ENCODE results near the gene DEUP1.
"Not testable (repeated sequence)": the region's sequence is repeated elsewhere in the genome, so short reads cannot be mapped to it uniquely, and the experiment has no call there.

The DEUP1 gene

GRCh38 chr11:93458286-93458685 is 127.7 kb downstream of the DEUP1 start:
- H3K36me3 ChIP-seq (ENCODE audit: control insufficient read depth, insufficient read depth, low read length): no peaks in the 10 kb centered on the region
- H3K27ac ChIP-seq (ENCODE audit: low read depth, low read length): no peak overlapping the region
- H3K4me3 ChIP-seq (ENCODE audit: low read length): no peak overlapping the region
- H3K9ac ChIP-seq (ENCODE audit: low read length): no peak overlapping the region
- no peaks in the 10 kb centered on the region for H3K27me3 ChIP-seq (ENCODE audit: control insufficient read depth, insufficient read depth, low read length)
- H3K4me1 ChIP-seq (ENCODE audit: control insufficient read depth, insufficient read depth, low read length): no peaks in the 10 kb centered on the region

- not testable (repeated sequence) for H3K4me3 ChIP-seq (ENCODE audit: low read length); H3K27ac ChIP-seq (ENCODE audit: low read depth, low read length); H3K27me3 ChIP-seq (ENCODE audit: control insufficient read depth, insufficient read depth, low read length); H3K9ac ChIP-seq (ENCODE audit: low read length); H3K4me1 ChIP-seq (ENCODE audit: control insufficient read depth, insufficient read depth, low read length); H3K36me3 ChIP-seq (ENCODE audit: control insufficient read depth, insufficient read depth, low read length)
Measured at GRCh38 chr11:93463666-93464065, 133.1 kb downstream of the DEUP1 start.

- no peak overlapping the region for H3K27ac ChIP-seq (ENCODE audit: low read depth, low read length)
- H3K4me1 ChIP-seq (ENCODE audit: control insufficient read depth, insufficient read depth, low read length): no peaks in the 10 kb centered on the region
- H3K27me3 ChIP-seq (ENCODE audit: control insufficient read depth, insufficient read depth, low read length): no peaks in the 10 kb centered on the region
- H3K36me3 ChIP-seq (ENCODE audit: control insufficient read depth, insufficient read depth, low read length): no peaks in the 10 kb centered on the region
- no peak overlapping the region for H3K9ac ChIP-seq (ENCODE audit: low read length)
- H3K4me3 ChIP-seq (ENCODE audit: low read length): no peak overlapping the region
Measured at GRCh38 chr11:93464927-93465540, 134.5 kb downstream of the DEUP1 start.

- H3K4me3 ChIP-seq (ENCODE audit: low read length): no peak overlapping the region
- H3K36me3 ChIP-seq (ENCODE audit: control insufficient read depth, insufficient read depth, low read length): no peaks in the 10 kb centered on the region
- H3K27ac ChIP-seq (ENCODE audit: low read depth, low read length): no peak overlapping the region
- no peak overlapping the region for H3K9ac ChIP-seq (ENCODE audit: low read length)
- no peaks in the 10 kb centered on the region for H3K4me1 ChIP-seq (ENCODE audit: control insufficient read depth, insufficient read depth, low read length)
- H3K27me3 ChIP-seq (ENCODE audit: control insufficient read depth, insufficient read depth, low read length): no peaks in the 10 kb centered on the region
Measured at GRCh38 chr11:93467054-93467453, 136.5 kb downstream of the DEUP1 start.

- Histone ChIP-seq H3K36me3 (ENCODE audit: control insufficient read depth, insufficient read depth, low read length) (no peaks in the 10 kb centered on the region), H3K27ac (ENCODE audit: low read depth, low read length) (no peak overlapping the region), H3K9ac (ENCODE audit: low read length) (no peak overlapping the region), H3K4me3 (ENCODE audit: low read length) (no peak overlapping the region), H3K27me3 (ENCODE audit: control insufficient read depth, insufficient read depth, low read length) (no peaks in the 10 kb centered on the region), H3K4me1 (ENCODE audit: control insufficient read depth, insufficient read depth, low read length) (no peaks in the 10 kb centered on the region)
Measured at GRCh38 chr11:93468290-93468689, 137.7 kb downstream of the DEUP1 start.

- Histone ChIP-seq H3K27me3 (ENCODE audit: control insufficient read depth, insufficient read depth, low read length) (no peaks in the 10 kb centered on the region), H3K4me1 (ENCODE audit: control insufficient read depth, insufficient read depth, low read length) (no peaks in the 10 kb centered on the region), H3K36me3 (ENCODE audit: control insufficient read depth, insufficient read depth, low read length) (no peaks in the 10 kb centered on the region), H3K4me3 (ENCODE audit: low read length) (no peak overlapping the region), H3K9ac (ENCODE audit: low read length) (no peak overlapping the region), H3K27ac (ENCODE audit: low read depth, low read length) (no peak overlapping the region)
Measured at GRCh38 chr11:93474123-93474522, 143.6 kb downstream of the DEUP1 start.

- Histone ChIP-seq H3K4me1 (ENCODE audit: control insufficient read depth, insufficient read depth, low read length) (no peaks in the 10 kb centered on the region), H3K27me3 (ENCODE audit: control insufficient read depth, insufficient read depth, low read length) (no peaks in the 10 kb centered on the region), H3K4me3 (ENCODE audit: low read length) (no peak overlapping the region), H3K27ac (ENCODE audit: low read depth, low read length) (no peak overlapping the region), H3K36me3 (ENCODE audit: control insufficient read depth, insufficient read depth, low read length) (no peaks in the 10 kb centered on the region), H3K9ac (ENCODE audit: low read length) (no peak overlapping the region)
Measured at GRCh38 chr11:93476796-93477195, 146.3 kb downstream of the DEUP1 start.

- Histone ChIP-seq H3K36me3 (ENCODE audit: control insufficient read depth, insufficient read depth, low read length) (no peaks in the 10 kb centered on the region), H3K9ac (ENCODE audit: low read length) (no peak overlapping the region), H3K4me1 (ENCODE audit: control insufficient read depth, insufficient read depth, low read length) (no peaks in the 10 kb centered on the region), H3K27ac (ENCODE audit: low read depth, low read length) (no peak overlapping the region), H3K4me3 (ENCODE audit: low read length) (no peak overlapping the region), H3K27me3 (ENCODE audit: control insufficient read depth, insufficient read depth, low read length) (no peaks in the 10 kb centered on the region)
Measured at GRCh38 chr11:93477684-93478234, 147.2 kb downstream of the DEUP1 start.

- Histone ChIP-seq H3K9ac (ENCODE audit: low read length) (no peak overlapping the region), H3K27ac (ENCODE audit: low read depth, low read length) (no peak overlapping the region), H3K4me3 (ENCODE audit: low read length) (no peak overlapping the region), H3K4me1 (ENCODE audit: control insufficient read depth, insufficient read depth, low read length) (no peaks in the 10 kb centered on the region), H3K27me3 (ENCODE audit: control insufficient read depth, insufficient read depth, low read length) (no peaks in the 10 kb centered on the region), H3K36me3 (ENCODE audit: control insufficient read depth, insufficient read depth, low read length) (no peaks in the 10 kb centered on the region)
Measured at GRCh38 chr11:93478841-93479240, 148.3 kb downstream of the DEUP1 start.

GRCh38 chr11:93480256-93480655 is 149.7 kb downstream of the DEUP1 start:
- no peak overlapping the region for H3K9ac ChIP-seq (ENCODE audit: low read length)
- H3K4me1 ChIP-seq (ENCODE audit: control insufficient read depth, insufficient read depth, low read length): peaks cover under 1% of the 10 kb centered on the region
- H3K4me3 ChIP-seq (ENCODE audit: low read length): no peak overlapping the region
- no peak overlapping the region for H3K27ac ChIP-seq (ENCODE audit: low read depth, low read length)
- no peaks in the 10 kb centered on the region for H3K36me3 ChIP-seq (ENCODE audit: control insufficient read depth, insufficient read depth, low read length)
- H3K27me3 ChIP-seq (ENCODE audit: control insufficient read depth, insufficient read depth, low read length): no peaks in the 10 kb centered on the region

- Histone ChIP-seq H3K4me3 (ENCODE audit: low read length) (no peak overlapping the region), H3K36me3 (ENCODE audit: control insufficient read depth, insufficient read depth, low read length) (no peaks in the 10 kb centered on the region), H3K27me3 (ENCODE audit: control insufficient read depth, insufficient read depth, low read length) (no peaks in the 10 kb centered on the region), H3K4me1 (ENCODE audit: control insufficient read depth, insufficient read depth, low read length) (peaks cover 3% of the 10 kb centered on the region), H3K9ac (ENCODE audit: low read length) (no peak overlapping the region), H3K27ac (ENCODE audit: low read depth, low read length) (no peak overlapping the region)
Measured at GRCh38 chr11:93480756-93481155, 150.2 kb downstream of the DEUP1 start.

GRCh38 chr11:93481279-93481678 is 150.7 kb downstream of the DEUP1 start:
- H3K4me1 ChIP-seq (ENCODE audit: control insufficient read depth, insufficient read depth, low read length): peaks cover 5% of the 10 kb centered on the region
- no peak overlapping the region for H3K27ac ChIP-seq (ENCODE audit: low read depth, low read length)
- no peak overlapping the region for H3K4me3 ChIP-seq (ENCODE audit: low read length)
- no peak overlapping the region for H3K9ac ChIP-seq (ENCODE audit: low read length)
- H3K27me3 ChIP-seq (ENCODE audit: control insufficient read depth, insufficient read depth, low read length): no peaks in the 10 kb centered on the region
- H3K36me3 ChIP-seq (ENCODE audit: control insufficient read depth, insufficient read depth, low read length): no peaks in the 10 kb centered on the region

GRCh38 chr11:93481696-93482095 is 151.2 kb downstream of the DEUP1 start:
- no peak overlapping the region for H3K4me3 ChIP-seq (ENCODE audit: low read length)
- peaks cover 9% of the 10 kb centered on the region for H3K4me1 ChIP-seq (ENCODE audit: control insufficient read depth, insufficient read depth, low read length)
- H3K27me3 ChIP-seq (ENCODE audit: control insufficient read depth, insufficient read depth, low read length): no peaks in the 10 kb centered on the region
- H3K36me3 ChIP-seq (ENCODE audit: control insufficient read depth, insufficient read depth, low read length): no peaks in the 10 kb centered on the region
- H3K27ac ChIP-seq (ENCODE audit: low read depth, low read length): no peak overlapping the region
- no peak overlapping the region for H3K9ac ChIP-seq (ENCODE audit: low read length)
